NCI-H2029 treated with DMSO at 0.1 percent for 48 hours (cell line): ENCODE results near the gene CHIC2.
A peak's percentile ranks its signal among the peaks of the same experiment; 100 is the strongest.
"Not testable (repeated sequence)": the region's sequence is repeated elsewhere in the genome, so short reads cannot be mapped to it uniquely, and the experiment has no call there.

Experiments
- DNase-seq: peaks from one replicate; lab custom pipeline; 2025; lab: John Stamatoyannopoulos, UW

Gene CHIC2

DNA sequence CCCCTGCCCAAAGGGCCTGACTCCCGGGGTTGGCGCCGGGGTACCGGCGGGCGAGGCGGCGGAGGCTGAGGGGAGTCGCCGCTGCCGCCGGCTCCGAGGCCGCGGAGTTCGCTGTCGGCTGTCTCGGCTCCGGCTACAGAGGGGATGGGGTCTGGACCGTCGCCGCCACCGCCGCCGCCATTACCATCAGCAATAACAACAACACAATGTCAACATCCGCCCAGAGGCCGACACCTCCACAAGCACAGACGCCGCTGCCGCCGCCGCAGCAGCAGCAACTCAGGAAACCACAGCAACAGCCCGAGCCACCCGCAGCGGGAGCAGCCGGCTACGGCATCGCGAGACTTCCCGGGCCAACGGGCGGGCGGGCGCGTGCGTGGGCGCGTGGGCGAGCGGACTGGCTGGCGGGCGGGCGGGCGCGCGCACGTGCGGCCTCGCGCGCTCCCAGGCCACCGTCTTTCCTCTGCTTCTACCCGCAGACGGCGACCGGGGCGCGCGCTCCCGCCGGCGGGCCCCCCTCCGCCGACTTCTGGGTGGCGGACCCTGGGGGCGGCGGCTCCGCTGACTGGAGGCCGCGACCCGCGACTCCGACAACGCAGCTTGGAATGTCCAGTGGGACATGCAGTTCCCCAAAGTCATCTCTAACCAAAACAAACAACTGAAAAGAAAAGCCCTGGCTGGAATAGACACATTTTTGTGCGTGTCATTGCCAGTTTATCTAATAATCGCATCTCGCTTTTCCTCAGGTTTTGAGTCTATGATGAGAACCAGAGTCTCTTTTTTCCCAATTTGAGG is at the start of gene CHIC2:
Gene CHIC2 (minus strand): TSS at position 289 of the 795 bp plus-strand sequence. CDS start 305 bp downstream, outside the sequence.
- peak; percentile 63 for DNase-seq

DNA sequence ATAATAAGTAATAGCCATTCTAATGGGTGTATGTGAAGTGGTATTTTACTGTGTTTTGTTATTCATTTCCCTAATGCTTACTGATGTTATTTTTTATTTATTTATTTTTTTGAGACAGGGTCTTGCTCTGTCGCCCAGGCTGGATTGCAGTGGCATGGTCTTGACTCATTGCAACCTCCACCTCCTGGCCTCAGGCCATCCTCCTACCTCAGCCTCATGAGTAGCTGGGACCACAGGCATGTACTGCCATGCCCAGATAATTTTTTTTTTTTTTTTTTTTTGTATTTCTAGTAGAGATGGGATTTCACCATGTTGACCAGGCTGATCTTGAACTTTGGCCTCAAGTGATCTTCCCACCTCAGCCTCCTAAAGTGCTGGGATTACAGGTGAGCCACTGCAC is 48.8 kb upstream of the CHIC2 start:
- not testable (repeated sequence) for DNase-seq

DNA sequence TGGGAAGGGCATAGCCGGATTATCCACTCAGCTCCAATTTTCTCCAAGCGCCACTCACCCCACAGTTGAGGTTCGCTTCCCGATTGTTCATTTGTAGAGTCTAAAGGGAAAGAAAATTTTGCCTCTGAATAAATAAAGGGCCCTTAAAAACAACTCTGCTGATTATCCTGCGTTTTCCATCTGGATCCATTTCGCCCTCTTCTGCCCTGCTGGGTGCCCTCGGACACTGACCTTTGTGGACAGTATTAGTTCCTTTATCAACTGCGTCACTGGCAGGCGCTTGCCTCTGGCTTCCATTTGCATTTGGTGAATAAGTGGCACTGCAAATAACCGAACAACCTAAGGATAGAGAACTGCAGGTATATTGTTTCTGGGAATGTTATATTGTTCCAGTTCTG is 45.6 kb upstream of the CHIC2 start:
- DNase-seq: no peak

DNA sequence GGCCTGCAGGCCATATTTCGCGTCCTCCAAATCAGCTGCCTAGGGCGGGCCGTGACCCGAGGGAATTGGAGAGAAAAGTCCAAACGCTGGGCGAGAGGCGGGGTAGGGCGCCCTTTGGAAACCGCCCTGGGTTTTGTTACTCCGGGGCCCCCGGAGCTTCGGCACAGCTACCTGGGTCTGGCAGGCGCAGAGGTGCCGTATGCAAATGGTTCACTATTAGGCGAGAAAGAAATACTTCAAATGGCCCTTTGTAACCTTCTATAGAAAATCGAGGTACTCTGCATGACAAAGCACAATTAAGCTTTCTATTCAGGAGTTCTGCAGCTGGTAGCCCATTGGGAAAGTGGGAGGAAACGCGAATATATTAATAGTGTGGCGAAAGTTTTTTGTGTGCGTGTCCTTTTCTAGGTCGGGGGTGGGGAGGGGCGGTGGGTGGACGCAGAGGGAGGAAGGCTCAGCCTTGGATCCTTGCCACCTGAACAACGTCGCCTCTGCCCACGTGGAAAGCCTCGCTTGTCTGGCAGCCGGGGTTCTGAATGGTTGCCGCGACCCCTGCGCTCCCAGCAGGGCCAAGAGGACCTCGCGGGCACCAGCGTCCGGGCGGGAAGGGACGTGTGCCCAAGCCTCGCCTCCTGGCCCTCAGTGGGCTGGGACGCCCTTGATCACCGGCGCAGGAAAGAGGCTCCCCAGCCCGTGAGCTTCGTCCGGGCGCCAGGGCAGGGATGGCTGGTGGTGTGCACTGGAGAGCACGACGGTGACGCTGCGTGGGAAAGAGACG is 45.0 kb upstream of the CHIC2 start:
- DNase-seq: no peak

DNA sequence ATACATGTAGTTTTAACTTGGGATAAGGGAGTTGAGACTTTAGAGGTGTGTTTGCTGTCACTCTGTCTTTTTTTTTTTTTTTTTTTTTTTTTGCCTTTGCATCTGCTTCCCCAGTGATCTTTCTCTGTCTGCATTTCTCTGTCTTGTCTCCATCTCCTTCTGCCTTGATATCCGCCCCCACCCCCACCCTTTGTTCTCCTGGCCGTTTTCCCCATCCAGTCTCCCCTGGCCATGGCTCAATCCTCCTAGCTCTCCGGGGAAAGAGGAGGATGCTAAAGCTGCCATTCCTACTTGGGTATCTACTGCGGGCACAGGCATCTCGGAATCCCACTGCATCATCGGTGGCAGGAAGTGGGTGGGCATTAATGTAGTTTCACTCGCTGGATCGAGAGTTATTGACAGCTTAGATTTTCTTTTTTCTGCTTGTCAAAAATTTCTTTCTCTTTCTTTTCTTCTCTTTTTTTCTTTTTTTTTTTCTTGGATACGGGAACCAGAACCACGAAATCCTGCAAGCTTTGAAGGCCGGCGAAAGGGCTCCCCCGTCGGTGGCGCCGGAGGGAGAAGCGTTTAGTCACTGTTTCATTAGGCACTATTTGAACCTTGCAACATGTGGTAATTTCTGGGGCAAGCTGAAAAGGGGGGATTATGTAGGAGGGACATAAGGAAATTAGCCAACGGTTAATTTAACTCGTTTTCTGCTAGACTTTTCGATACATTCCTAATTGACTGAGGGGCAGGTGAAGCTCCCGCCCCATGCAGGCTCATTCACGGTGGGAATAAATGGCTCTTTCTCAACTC is 43.7 kb upstream of the CHIC2 start:
- DNase-seq: no peak

DNA sequence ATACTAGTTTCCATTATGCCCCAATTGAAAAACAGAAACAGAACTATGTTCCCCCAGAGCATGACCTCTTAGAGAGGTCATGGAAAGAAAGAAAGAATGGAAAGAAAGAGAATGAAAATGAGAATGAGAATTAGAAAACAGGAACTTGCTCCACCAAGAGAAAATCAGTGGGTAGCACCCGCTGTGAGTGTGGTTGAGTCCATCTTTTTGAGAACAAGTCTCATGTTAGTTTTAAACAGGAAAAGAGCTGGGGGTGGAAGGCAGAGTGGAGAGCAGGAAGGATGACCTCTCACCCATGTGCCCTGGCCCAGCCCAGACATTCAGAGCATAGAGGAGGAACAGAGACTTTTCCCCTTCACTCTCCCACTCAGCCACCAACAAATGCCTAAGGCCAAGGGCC is 40.5 kb upstream of the CHIC2 start:
- DNase-seq: no peak

DNA sequence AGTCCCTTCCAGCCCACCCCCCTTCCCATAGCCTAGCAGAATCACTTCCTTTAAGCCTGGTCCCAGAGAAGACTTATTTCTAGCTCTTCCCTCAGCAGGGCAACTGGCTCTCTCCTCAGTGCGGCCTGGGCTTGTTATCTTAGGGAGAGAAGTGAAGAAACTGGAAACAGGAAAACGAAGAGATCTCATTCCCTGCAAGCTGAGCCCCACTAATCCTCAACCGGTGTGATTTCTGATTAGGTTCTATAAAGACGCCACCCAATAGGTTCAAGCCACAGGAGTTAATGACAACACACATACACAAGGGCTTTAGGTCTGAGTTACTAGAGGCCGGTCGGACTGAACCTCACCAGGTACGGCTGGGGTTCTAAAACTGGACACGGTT is 38.8 kb upstream of the CHIC2 start:
- no peak for DNase-seq

DNA sequence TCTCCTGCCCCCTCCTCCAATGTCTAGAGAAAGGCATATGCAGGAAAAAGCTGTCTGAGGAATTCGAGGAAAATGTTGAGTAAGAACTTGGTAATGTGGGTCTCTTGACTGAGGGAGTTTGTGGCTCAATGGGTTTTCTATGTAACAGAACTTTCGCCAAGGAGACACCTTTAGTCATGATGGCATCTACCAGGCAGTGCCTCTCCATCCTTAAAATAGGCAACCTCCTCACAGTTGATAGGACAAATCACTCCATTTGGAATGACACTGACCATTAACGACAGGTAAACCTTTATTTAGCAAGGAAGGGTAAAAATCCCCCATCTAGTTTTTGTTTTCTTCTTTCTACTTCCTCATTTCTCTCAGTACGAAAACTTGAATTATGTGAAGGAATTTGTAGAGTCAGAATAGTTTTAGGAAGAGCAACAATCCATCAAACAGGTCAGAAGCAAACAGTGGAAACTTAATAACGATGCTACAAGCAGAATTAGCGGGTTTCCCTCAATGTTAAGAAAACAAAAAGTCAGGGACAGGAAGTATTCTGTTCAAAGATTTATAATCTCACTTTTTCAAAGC is 38.2 kb upstream of the CHIC2 start:
- no peak for DNase-seq

DNA sequence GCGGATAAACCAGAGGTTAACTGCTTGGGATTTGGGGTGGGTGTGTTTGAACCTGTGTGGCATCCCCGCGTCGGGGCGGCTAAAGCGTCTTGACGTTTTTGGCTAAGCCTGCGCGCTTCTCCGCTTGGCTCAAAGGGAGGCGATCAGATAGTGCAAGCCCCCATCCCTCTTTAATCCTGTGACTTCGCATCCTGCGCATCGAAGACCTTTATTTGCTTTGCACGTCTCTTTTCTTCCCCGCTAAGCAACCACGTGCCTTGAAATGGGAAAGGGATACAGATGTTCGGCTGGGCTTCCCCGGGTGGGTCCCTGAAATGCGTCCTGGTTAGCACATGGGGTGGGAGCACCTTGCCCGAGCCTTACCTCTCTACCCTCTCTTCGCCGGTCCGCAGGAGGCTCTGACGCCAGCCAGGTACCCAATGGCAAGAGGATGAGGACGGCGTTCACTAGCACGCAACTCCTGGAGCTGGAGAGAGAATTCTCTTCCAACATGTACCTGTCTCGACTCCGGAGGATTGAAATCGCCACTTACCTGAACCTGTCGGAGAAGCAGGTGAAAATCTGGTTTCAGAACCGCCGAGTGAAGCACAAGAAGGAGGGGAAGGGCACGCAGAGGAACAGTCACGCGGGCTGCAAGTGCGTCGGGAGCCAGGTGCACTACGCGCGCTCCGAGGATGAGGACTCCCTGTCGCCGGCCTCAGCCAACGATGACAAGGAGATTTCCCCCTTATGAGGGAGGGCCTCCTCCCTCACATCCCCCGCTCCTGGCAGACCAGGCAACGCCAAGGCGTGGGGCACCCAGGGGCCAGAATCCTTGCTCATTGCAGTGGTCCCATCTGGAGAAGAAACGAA is 37.0 kb upstream of the CHIC2 start:
- DNase-seq: no peak

DNA sequence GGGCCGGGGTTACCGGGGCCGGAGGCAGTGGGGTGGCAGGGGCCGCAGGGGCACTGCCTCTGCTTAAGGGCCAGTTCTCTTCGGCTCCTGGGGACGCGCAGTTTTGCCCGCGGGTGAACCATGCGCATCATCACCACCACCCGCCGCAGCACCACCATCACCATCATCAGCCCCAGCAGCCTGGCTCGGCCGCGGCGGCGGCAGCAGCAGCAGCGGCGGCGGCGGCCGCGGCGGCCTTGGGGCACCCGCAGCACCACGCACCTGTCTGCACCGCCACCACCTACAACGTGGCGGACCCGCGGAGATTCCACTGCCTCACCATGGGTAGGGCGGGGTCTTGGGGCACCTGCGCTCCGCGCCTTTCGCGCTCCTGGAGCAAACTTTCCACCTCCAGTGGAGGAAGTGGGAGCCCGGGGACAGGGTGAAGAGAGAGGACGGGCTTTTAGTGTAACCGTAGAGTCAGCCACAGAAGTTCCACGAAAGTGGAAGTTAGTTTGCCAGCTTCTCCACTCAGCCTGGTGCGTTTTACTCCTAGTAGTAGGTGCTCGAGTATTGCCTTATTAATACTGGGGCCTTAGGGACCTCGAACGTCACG is 36.3 kb upstream of the CHIC2 start:
- DNase-seq: no peak

DNA sequence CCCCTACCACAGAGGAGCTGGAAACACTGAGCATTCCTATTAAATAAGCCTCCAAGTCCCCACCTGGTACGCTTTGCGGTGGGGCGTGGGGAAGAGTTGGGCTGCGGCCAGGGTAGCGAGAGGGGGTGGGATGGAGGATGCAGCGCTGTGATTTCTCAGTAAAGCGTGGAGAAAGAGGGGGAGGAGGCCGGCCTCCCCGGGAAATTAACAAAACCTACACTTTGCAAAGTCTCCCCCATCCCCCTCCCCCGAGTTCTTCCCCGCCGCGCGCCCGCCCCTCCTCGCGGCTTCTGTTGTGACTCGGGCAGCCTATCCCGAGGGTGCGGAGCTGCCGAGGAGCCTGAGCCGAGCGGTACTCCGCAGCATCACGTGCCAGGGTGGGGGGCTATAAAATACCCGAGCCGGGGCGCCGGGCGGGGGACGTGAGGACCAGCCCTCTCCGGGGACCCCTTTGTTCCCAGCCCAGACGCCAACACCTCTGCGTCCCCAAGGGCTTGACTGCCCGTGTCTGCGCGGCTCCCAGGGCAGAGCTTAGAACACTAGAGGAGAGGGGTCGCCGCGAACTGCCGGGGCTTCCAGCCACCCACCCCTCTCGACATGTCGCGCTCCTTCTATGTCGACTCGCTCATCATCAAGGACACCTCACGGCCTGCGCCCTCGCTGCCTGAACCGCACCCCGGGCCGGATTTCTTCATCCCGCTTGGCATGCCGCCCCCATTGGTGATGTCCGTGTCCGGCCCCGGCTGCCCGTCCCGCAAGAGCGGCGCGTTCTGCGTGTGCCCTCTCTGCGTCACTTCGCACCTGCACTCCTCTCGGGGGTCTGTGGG is 35.6 kb upstream of the CHIC2 start, which contains the start of gene GSX2:
Gene GSX2 (plus strand): TSS at position 416 of the 827 bp plus-strand sequence. CDS start 182 bp downstream, at position 598.
- no peak for DNase-seq

DNA sequence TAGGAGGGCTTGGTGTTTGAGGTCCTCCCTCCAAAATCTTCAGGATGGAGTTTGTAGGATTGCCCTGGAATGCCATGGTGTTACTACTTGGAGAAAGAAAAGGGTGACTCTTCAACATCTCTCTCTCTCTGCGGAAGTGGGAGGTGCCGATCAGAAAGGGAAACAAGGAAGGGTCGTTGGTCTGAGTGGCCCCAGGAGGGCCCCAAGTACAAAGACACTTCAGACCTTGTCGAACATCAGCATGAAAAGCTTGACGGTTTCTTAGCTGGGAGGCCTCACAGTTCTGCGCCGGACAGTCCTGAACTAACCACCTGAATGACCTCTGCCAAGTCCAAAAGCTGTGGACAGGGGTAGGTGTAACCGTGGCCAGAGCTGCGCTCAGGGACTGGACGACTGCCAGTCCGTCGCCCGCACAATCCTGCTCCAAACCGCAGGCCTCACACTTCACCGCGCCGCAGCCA is 34.9 kb upstream of the CHIC2 start:
- peak; percentile 6 for DNase-seq

DNA sequence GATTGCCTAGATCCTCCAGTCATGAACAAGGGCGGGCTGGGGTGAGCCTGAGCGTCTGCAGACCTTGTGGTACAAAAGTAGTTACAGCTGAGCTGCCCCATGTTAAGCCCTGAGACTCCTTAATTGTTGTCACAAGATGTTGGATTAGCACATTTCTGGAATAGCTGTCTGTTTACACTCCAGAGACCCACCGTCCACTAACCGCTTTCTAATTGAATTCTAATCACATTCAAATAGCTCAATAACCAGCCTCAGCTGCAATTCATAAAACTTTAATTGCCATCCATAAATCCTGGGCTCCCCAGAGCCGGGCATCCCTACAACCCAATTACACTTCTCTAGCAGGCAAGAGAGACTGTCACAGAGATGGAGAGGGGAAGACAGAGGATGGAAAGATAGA is 34.0 kb upstream of the CHIC2 start:
- no peak for DNase-seq

DNA sequence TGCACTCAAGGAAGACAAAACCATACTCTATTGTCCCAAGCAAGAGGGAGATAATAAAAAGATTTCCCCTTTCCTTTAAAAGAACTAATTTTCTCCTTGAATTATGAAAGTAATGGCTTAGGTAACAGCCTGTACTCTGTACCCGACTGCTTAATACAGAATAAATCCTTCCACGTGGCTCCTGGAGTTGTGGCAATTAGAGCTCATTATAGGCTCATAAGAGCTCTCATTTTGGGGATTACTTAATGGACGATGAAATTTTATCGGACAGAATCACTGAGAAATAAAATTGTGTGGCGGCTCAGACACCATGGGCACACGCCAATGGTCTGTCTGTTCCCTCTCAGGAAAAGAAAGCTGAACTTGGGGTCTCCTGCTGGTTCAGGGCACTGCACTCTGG is 32.7 kb upstream of the CHIC2 start:
- DNase-seq: no peak

DNA sequence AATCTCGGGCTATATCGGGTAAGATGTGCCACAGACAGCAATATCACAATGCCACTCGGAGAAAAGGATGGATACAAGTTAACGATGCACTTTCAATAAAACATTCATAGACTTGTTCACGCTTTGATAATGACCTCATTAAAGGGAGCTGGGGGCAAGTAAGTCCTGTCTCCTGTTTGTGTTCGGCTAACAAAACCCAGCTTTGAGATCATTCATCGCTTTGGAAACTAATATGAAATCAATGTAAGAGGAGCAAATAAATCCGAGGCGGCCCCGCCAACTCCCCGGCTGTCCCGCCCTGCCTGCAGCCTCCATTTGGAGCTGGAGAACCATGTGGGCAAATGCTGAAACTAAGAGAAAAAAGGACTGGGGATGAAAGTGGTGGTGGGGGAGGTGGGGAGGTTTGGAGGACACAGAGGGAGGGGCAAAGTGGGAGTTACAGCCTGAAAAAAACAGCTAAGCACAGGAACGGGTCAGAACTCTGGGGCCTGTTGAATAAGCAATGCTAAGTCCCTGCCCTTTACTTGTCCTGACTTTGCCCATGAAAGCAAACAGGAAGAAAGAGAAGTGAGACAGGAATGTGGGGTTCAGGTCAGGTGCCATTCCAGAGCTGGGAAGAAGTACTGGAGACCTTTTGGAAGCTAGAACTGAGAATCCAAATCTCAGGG is 32.0 kb upstream of the CHIC2 start:
- DNase-seq: no peak

DNA sequence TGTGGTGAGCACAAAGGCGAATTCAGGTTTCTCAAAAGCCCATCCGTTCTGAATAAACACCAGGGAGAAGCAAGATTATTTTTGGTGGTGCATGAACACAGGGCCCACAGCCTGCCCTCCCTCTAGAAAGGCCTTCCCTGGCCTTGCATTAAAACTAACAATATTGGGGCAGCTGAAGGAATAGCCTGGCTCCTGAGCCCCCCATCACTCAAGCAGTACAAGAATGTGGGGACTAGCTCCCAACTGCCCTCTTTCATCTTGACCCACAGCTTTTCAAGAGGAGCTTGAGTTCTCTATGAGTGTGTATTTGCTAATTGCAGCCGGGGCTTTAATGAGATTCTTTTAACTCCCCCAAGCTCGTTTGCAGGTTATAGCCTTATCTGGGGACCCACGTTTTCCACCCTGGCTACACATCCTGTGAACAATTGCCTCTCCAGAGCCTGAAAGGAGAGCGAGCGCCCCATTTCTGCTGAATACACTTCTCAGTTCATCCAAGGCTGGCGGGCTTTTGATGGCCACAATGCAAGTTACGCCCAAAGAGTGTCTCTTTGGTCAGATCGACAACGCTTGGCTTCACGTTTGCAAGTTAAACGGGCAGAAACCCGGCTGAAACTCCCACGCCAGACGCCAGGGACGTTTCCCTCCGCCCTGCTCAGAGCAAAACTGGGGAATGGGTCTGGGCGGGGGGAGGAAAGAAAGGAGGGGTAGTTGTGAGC is 30.9 kb upstream of the CHIC2 start:
- DNase-seq: no peak

DNA sequence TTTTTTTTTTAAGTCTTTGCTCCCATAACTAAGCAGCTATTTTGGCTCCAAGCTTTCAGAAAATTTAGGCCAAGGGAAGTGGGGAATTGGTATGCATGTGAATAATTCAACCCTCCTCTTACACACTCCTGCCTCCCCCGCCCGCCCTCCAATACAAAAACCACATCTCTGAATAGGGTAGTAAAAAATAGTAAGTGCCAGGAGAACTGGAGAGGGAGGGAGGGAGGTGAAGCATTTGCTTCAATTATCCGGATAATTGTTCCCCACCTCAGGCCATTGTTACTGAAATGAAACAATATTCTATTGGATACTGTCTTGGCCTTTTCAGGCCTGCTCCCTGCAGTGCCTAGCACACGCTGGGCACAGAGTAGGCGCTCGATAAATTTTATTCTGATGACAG is 30.0 kb upstream of the CHIC2 start:
- DNase-seq: no peak
